Activated CD4-positive, CD25-positive, alpha-beta regulatory T cell treated with anti-CD3 and anti-CD28 coated beads, Interleukin-2, amount 50 U/mL, for 24 hours (primary cell): Measurements from ENCODE around the gene PXMP4.
A peak's percentile ranks its signal among the peaks of the same experiment; 100 is the strongest.
"Not testable (repeated sequence)": the region's sequence is repeated elsewhere in the genome, so short reads cannot be mapped to it uniquely, and the experiment has no call there.

ENCODE experiments used
- ATAC-seq, 2 donors: fragments of 150-1000 bp; cut with Tn5 transposase; one replicate each; pipeline ENCODE4 v1.10.0; 2021; ENCODE audit warnings: mild to moderate bottlenecking in 1 of 2, moderate library complexity in 1 of 2

PXMP4 gene

GRCh38 chr20:33719989-33720709 is at the start of gene PXMP4:
PXMP4 (minus strand) TSS chr20:33720310; CDS start chr20:33720207, 103 bp downstream.
- peak; percentile 99 for ATAC-seq

- ATAC-seq: no peak
These were observed 48.9 kb upstream of the PXMP4 start for GRCh38 chr20:33769043-33769442.

- no peak for ATAC-seq
These were observed 47.6 kb upstream of the PXMP4 start for GRCh38 chr20:33767777-33768138.

- ATAC-seq: no peak
These were observed 46.6 kb upstream of the PXMP4 start for GRCh38 chr20:33766686-33767085.

GRCh38 chr20:33765592-33765991 is 45.5 kb upstream of the PXMP4 start:
- ATAC-seq: no peak

GRCh38 chr20:33765099-33765498 is 45.0 kb upstream of the PXMP4 start:
- ATAC-seq: no peak

GRCh38 chr20:33761698-33762250 is 41.7 kb upstream of the PXMP4 start:
- ATAC-seq: no peak

GRCh38 chr20:33757458-33757857 is 37.3 kb upstream of the PXMP4 start:
- no peak for ATAC-seq

- ATAC-seq: no peak
These were observed 36.9 kb upstream of the PXMP4 start for GRCh38 chr20:33757046-33757445.

- not testable (repeated sequence) for ATAC-seq
These were observed 35.9 kb upstream of the PXMP4 start for GRCh38 chr20:33755936-33756490.

- ATAC-seq: no peak
These were observed 33.7 kb upstream of the PXMP4 start for GRCh38 chr20:33753763-33754162.

GRCh38 chr20:33753143-33753542 is 33.0 kb upstream of the PXMP4 start:
- no peak for ATAC-seq

GRCh38 chr20:33751775-33752174 is 31.7 kb upstream of the PXMP4 start:
- no peak for ATAC-seq

- ATAC-seq: no peak
These were observed 26.4 kb upstream of the PXMP4 start for GRCh38 chr20:33746325-33746998.

GRCh38 chr20:33744773-33745385 is 24.8 kb upstream of the PXMP4 start:
- ATAC-seq: no peak

- no peak for ATAC-seq
These were observed 24.1 kb upstream of the PXMP4 start for GRCh38 chr20:33744181-33744580.

- no peak for ATAC-seq
These were observed 20.1 kb upstream of the PXMP4 start for GRCh38 chr20:33740189-33740588.

GRCh38 chr20:33739493-33739892 is 19.4 kb upstream of the PXMP4 start:
- no peak for ATAC-seq

GRCh38 chr20:33736962-33737361 is 16.9 kb upstream of the PXMP4 start:
- ATAC-seq: no peak

- ATAC-seq: no peak
These were observed 13.8 kb upstream of the PXMP4 start for GRCh38 chr20:33733654-33734576.

GRCh38 chr20:33732166-33732970 is 12.3 kb upstream of the PXMP4 start:
- peak; percentile 65 to 66 for ATAC-seq
